ENCODE data around the gene ARL10.

ARL10 gene

GRCh38 chr5:176361437-176362232 is 3.7 kb upstream of the ARL10 start, which contains the start of gene KIAA1191:
Gene KIAA1191, minus strand, starts transcription at chr5:176361764. Its CDS starts 2,256 bp downstream, at chr5:176359508.
- peak; percentile 88 for DNase-seq (ENCODE audit: low read depth in 2 of 2, low spot score in 1 of 2)

- DNase-seq (ENCODE audit: low read depth in 2 of 2, low spot score in 1 of 2), result no peak
Measured at GRCh38 chr5:176362233-176362490, 3.1 kb upstream of the ARL10 start.

GRCh38 chr5:176364765-176365350 is 429 bp upstream of the ARL10 start:
- DNase-seq (ENCODE audit: low read depth in 2 of 2, low spot score in 1 of 2), result no peak

GRCh38 chr5:176366232-176366894 is 1.1 kb downstream of the ARL10 start:
- DNase-seq (ENCODE audit: low read depth in 2 of 2, low spot score in 1 of 2), result no peak

GRCh38 chr5:176368726-176369125 is 3.4 kb downstream of the ARL10 start:
- DNase-seq (ENCODE audit: low read depth in 2 of 2, low spot score in 1 of 2), result no peak

GRCh38 chr5:176369934-176370711 is 4.8 kb downstream of the ARL10 start:
- DNase-seq (ENCODE audit: low read depth in 2 of 2, low spot score in 1 of 2), result no peak

GRCh38 chr5:176371621-176372539 is 6.6 kb downstream of the ARL10 start:
- no peak for DNase-seq (ENCODE audit: low read depth in 2 of 2, low spot score in 1 of 2)

GRCh38 chr5:176373100-176373818 is 8.0 kb downstream of the ARL10 start:
- no peak for DNase-seq (ENCODE audit: low read depth in 2 of 2, low spot score in 1 of 2)

- DNase-seq (ENCODE audit: low read depth in 2 of 2, low spot score in 1 of 2), result no peak
Measured at GRCh38 chr5:176379881-176380280, 14.6 kb downstream of the ARL10 start.

GRCh38 chr5:176381423-176381822 is 16.1 kb downstream of the ARL10 start:
- no peak for DNase-seq (ENCODE audit: low read depth in 2 of 2, low spot score in 1 of 2)

GRCh38 chr5:176381979-176382378 is 16.7 kb downstream of the ARL10 start:
- DNase-seq (ENCODE audit: low read depth in 2 of 2, low spot score in 1 of 2), result no peak

- DNase-seq (ENCODE audit: low read depth in 2 of 2, low spot score in 1 of 2), result no peak
Measured at GRCh38 chr5:176382721-176383120, 17.4 kb downstream of the ARL10 start.

GRCh38 chr5:176383248-176383905 is 18.1 kb downstream of the ARL10 start:
- no peak for DNase-seq (ENCODE audit: low read depth in 2 of 2, low spot score in 1 of 2)

- no peak for DNase-seq (ENCODE audit: low read depth in 2 of 2, low spot score in 1 of 2)
Measured at GRCh38 chr5:176383961-176384360, 18.7 kb downstream of the ARL10 start.

GRCh38 chr5:176384366-176384930 is 19.2 kb downstream of the ARL10 start:
- DNase-seq (ENCODE audit: low read depth in 2 of 2, low spot score in 1 of 2), result no peak

- DNase-seq (ENCODE audit: low read depth in 2 of 2, low spot score in 1 of 2), result no peak
Measured at GRCh38 chr5:176384991-176385390, 19.7 kb downstream of the ARL10 start.

GRCh38 chr5:176386491-176386890 is 21.2 kb downstream of the ARL10 start:
- DNase-seq (ENCODE audit: low read depth in 2 of 2, low spot score in 1 of 2), result no peak

GRCh38 chr5:176387384-176387925 is 22.2 kb downstream of the ARL10 start:
- no peak for DNase-seq (ENCODE audit: low read depth in 2 of 2, low spot score in 1 of 2)

GRCh38 chr5:176388003-176388443 is 22.7 kb downstream of the ARL10 start:
- DNase-seq (ENCODE audit: low read depth in 2 of 2, low spot score in 1 of 2), result no peak

All from stimulated activated CD8-positive, alpha-beta memory T cell treated with anti-CD3 and anti-CD28 coated beads, Interleukin-4, amount 100 ng/mL, for 1 hour (primary cell).